ENCODE measurements around the gene HEBP1.

HEBP1 gene

DNA sequence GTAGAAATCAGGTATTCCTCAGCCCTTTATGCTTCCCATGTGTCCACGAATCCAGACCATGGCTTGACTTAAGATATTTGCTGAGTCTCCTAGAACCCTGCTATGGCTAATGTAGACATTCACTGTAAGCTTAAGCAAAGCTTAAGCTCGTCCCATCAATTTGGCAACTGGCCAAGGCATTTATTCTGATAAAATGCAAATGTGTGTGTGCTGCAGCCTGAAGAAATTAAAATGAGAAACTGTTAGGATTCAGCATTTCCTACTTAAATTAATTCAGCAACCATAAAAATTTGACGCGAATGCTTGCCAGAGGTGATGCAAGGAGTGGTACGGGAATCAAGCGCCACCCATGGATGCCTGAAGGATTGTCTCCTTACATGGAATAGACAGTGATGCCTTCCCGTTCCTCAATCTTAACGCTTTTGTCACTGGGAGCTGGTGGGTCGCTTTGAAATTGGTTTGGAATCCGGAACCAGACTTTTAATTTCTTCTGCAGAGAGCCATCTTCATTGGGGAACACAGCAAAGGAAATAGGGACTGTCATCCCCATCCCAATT, 13.2 kb downstream of the HEBP1 start:
- no peaks in the 10 kb centered on the region for H3K9me3 ChIP-seq (ENCODE audit: control insufficient read depth, insufficient read depth, low read length)
- H3K4me1 ChIP-seq (ENCODE audit: control insufficient read depth, insufficient read depth, low read length) = peaks cover 24% of the 10 kb centered on the region
- H3K9ac ChIP-seq (ENCODE audit: low read depth, low read length) = no peak overlapping the region
- no peak overlapping the region for H3K4me3 ChIP-seq (ENCODE audit: low read depth, low read length)
- no peaks in the 10 kb centered on the region for H3K27me3 ChIP-seq (ENCODE audit: control insufficient read depth, insufficient read depth, low read length)
- peaks cover 38% of the 10 kb centered on the region for H3K36me3 ChIP-seq (ENCODE audit: control insufficient read depth, insufficient read depth, low read length)
- H3K27ac ChIP-seq (ENCODE audit: low read depth, low read length) = no peak overlapping the region

DNA sequence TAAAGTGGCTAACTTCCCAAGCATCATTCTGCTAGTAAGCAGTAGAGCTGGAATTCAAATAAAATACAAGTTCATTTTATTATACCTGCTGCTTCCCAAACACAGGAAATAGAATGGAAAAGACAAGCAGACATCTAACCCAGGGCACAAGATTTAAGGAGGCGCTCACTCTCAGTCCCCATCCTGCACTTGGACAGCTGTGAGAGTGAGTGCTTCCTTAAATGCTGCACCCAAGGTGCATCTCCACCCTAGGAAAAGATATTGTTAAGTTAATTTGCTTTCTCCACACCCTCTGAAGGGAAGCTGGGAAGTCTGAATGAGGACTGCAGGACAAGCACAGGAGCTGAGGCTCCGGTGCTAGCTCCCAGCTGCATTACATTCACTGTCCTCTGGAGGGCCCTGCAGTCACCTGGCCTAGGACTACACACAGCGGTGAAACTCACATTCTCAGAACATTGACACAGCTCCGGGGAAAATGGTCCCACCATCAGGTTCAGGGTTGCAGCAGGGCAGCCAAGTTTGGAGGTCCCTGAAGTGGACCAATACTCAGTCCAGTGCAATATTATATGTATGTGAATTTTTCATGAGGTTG, 14.2 kb downstream of the HEBP1 start:
- Histone ChIP-seq H3K4me3 (ENCODE audit: low read depth, low read length) (no peak overlapping the region), H3K27me3 (ENCODE audit: control insufficient read depth, insufficient read depth, low read length) (no peaks in the 10 kb centered on the region), H3K4me1 (ENCODE audit: control insufficient read depth, insufficient read depth, low read length) (peaks cover 15% of the 10 kb centered on the region), H3K9ac (ENCODE audit: low read depth, low read length) (no peak overlapping the region), H3K27ac (ENCODE audit: low read depth, low read length) (no peak overlapping the region), H3K9me3 (ENCODE audit: control insufficient read depth, insufficient read depth, low read length) (no peaks in the 10 kb centered on the region), H3K36me3 (ENCODE audit: control insufficient read depth, insufficient read depth, low read length) (peaks cover 42% of the 10 kb centered on the region)

DNA sequence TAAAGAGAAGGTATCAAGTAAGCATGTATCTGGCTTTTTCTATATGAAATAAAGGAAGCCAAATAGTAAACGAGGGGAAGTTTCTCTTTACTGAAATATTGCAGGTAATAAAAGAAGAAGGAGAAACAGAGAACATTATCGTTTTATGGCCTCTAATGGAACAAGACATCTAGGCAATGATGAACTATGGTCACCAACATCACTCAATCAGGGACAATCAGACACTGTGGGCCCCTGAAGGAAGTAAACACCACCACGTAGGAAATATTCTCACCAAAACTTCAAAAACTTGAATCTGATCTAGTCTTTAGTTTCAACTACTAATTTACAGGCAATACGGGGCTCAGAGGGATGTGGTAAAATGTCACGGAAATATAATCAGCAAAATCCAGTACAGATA, 15.9 kb downstream of the HEBP1 start:
- no peak overlapping the region for H3K27ac ChIP-seq (ENCODE audit: low read depth, low read length)
- no peaks in the 10 kb centered on the region for H3K9me3 ChIP-seq (ENCODE audit: control insufficient read depth, insufficient read depth, low read length)

DNA sequence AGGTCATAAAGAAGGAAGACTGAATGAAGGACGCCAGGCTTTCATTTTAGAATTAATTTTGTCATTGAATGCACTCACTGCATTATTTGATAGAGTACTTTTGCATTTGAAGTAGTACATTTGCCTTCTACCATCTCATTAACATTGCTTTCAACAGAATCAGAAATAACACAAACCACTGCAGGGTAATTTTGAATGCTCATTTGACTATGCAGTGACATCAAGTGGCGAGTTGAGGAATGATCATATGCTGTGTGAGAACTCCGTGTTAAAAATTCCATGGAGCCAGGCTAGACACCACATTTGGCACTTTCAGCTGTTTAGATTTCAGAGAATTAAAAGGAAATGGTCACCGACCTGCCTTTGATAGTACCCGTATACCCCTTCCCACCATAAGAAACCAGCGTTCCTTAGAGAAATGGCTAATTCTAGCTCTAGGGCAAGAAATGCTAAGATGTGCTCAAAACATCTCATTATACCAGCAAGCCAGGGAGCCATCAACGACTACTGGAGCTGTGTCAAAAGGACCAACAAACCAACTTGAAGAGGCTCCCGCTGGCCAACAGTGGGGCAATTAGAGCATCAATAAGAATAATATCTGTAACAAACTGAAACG, 16.5 kb downstream of the HEBP1 start:
- Histone ChIP-seq H3K9me3 (ENCODE audit: control insufficient read depth, insufficient read depth, low read length) (no peaks in the 10 kb centered on the region), H3K36me3 (ENCODE audit: control insufficient read depth, insufficient read depth, low read length) (peaks cover 55% of the 10 kb centered on the region), H3K4me3 (ENCODE audit: low read depth, low read length) (no peak overlapping the region), H3K9ac (ENCODE audit: low read depth, low read length) (no peak overlapping the region), H3K27me3 (ENCODE audit: control insufficient read depth, insufficient read depth, low read length) (no peaks in the 10 kb centered on the region), H3K4me1 (ENCODE audit: control insufficient read depth, insufficient read depth, low read length) (peaks cover 6% of the 10 kb centered on the region), H3K27ac (ENCODE audit: low read depth, low read length) (no peak overlapping the region)

More for the DNA sequence above, 15.9 kb downstream of the HEBP1 start:
- Histone ChIP-seq H3K4me3 (ENCODE audit: low read depth, low read length) (no peak overlapping the region), H3K36me3 (ENCODE audit: control insufficient read depth, insufficient read depth, low read length) (peaks cover 55% of the 10 kb centered on the region), H3K27me3 (ENCODE audit: control insufficient read depth, insufficient read depth, low read length) (no peaks in the 10 kb centered on the region), H3K9ac (ENCODE audit: low read depth, low read length) (no peak overlapping the region), H3K4me1 (ENCODE audit: control insufficient read depth, insufficient read depth, low read length) (peaks cover 6% of the 10 kb centered on the region)

DNA sequence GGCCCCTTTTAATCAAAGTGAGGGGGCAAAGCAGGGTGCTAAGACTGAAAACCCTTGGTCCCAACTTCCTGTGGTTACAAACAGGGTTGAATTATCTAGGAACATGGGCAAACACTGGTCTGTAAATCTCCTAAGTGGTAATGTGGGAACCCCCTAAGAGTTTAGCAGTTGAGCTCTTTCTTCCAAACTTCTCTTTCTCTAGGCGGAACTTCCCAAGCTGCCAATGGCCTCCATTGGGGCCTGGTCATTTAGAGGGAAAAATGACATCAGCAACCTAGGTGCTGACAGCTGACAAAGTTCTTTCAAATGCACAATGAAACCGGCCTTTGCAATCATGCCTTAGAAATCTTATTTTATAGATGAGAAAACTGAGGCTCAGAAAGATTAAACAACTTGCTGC, 17.7 kb downstream of the HEBP1 start:
- Histone ChIP-seq H3K9me3 (ENCODE audit: control insufficient read depth, insufficient read depth, low read length) (no peaks in the 10 kb centered on the region), H3K9ac (ENCODE audit: low read depth, low read length) (no peak overlapping the region), H3K27me3 (ENCODE audit: control insufficient read depth, insufficient read depth, low read length) (no peaks in the 10 kb centered on the region), H3K27ac (ENCODE audit: low read depth, low read length) (no peak overlapping the region), H3K36me3 (ENCODE audit: control insufficient read depth, insufficient read depth, low read length) (peaks cover 49% of the 10 kb centered on the region), H3K4me3 (ENCODE audit: low read depth, low read length) (no peak overlapping the region), H3K4me1 (ENCODE audit: control insufficient read depth, insufficient read depth, low read length) (peaks cover 6% of the 10 kb centered on the region)

DNA sequence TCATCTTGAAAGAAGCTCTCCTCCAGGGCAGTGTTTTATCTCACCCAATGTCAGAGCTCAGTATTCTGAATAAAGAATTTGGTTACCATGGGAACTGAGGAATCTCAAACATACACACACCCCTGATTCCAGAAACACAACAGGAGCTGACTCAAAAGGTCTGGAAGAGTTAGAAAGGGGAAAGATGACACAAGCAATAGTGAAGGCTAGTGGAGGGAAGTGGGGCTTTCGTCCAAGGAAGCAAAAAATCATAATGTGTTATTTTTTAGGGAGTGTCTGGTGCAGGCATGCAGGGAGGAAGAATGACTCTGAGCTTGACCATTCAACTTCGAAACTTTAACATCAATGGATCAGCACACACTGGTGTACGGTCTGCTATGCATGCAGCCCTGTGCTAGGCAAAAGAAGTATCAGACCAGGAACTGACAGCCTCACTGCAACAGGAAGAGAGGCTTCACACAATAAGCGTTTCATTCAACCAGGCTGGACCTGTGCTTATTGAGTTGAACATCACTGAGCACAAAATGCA, 20.3 kb downstream of the HEBP1 start:
- Histone ChIP-seq H3K27me3 (ENCODE audit: control insufficient read depth, insufficient read depth, low read length) (no peaks in the 10 kb centered on the region), H3K27ac (ENCODE audit: low read depth, low read length) (no peak overlapping the region), H3K9me3 (ENCODE audit: control insufficient read depth, insufficient read depth, low read length) (no peaks in the 10 kb centered on the region), H3K9ac (ENCODE audit: low read depth, low read length) (no peak overlapping the region), H3K4me3 (ENCODE audit: low read depth, low read length) (no peak overlapping the region), H3K4me1 (ENCODE audit: control insufficient read depth, insufficient read depth, low read length) (0 out of 2 replicates have a peak, but pooled peaks cover 2% of the 10 kb centered on the region), H3K36me3 (ENCODE audit: control insufficient read depth, insufficient read depth, low read length) (peaks cover 49% of the 10 kb centered on the region)

DNA sequence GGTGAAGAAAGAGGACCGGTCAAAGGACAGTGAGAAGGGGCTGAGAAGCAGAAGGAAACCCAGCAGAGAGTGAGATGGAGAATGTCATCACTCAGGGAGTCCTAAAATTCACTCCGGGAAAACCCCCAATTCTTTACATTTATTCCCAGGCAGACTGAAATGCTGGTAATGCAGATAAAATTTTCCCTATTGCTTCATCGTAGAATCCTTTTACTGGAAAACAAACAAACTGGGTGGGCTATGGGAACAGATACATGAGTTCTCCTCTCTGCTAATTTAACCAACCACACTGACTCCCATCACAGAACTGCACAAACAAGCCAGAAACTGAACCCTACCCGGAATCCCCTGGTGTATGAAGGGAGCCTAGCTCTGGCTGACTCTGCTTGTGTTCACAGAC, 20.9 kb downstream of the HEBP1 start:
- peaks cover 51% of the 10 kb centered on the region for H3K36me3 ChIP-seq (ENCODE audit: control insufficient read depth, insufficient read depth, low read length)
- no peaks in the 10 kb centered on the region for H3K9me3 ChIP-seq (ENCODE audit: control insufficient read depth, insufficient read depth, low read length)

DNA sequence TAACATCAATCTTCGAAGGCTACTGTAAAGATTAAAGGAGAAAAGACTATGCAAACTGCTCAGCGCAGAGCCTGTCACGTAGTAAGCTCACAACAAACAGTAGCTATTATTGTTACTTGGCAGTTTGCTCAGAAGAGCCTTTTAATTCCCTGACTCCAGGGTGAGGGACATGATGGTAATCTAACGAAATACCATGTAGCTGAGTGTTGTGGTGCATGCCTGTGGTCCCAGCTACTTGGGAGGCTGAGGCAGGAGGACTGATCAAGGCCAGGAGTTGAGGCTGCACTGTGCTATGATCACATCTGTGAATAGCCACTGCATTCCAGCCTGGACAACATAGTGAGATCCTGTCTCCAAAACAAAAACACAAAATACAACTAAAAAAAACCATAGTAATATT, 22.8 kb downstream of the HEBP1 start:
- H3K9ac ChIP-seq (ENCODE audit: low read depth, low read length) = no peak overlapping the region
- peaks cover 62% of the 10 kb centered on the region for H3K36me3 ChIP-seq (ENCODE audit: control insufficient read depth, insufficient read depth, low read length)
- H3K9me3 ChIP-seq (ENCODE audit: control insufficient read depth, insufficient read depth, low read length) = 0 out of 2 replicates have a peak, but pooled peaks cover 5% of the 10 kb centered on the region
- no peaks in the 10 kb centered on the region for H3K27me3 ChIP-seq (ENCODE audit: control insufficient read depth, insufficient read depth, low read length)
- H3K4me3 ChIP-seq (ENCODE audit: low read depth, low read length) = no peak overlapping the region
- 0 out of 2 replicates have a peak, but pooled peaks cover 2% of the 10 kb centered on the region for H3K4me1 ChIP-seq (ENCODE audit: control insufficient read depth, insufficient read depth, low read length)
- no peak overlapping the region for H3K27ac ChIP-seq (ENCODE audit: low read depth, low read length)

More for the DNA sequence above, 20.9 kb downstream of the HEBP1 start:
- H3K27me3 ChIP-seq (ENCODE audit: control insufficient read depth, insufficient read depth, low read length) = no peaks in the 10 kb centered on the region
- H3K9ac ChIP-seq (ENCODE audit: low read depth, low read length) = no peak overlapping the region
- H3K4me1 ChIP-seq (ENCODE audit: control insufficient read depth, insufficient read depth, low read length) = 0 out of 2 replicates have a peak, but pooled peaks cover 2% of the 10 kb centered on the region
- no peak overlapping the region for H3K27ac ChIP-seq (ENCODE audit: low read depth, low read length)
- H3K4me3 ChIP-seq (ENCODE audit: low read depth, low read length) = no peak overlapping the region

DNA sequence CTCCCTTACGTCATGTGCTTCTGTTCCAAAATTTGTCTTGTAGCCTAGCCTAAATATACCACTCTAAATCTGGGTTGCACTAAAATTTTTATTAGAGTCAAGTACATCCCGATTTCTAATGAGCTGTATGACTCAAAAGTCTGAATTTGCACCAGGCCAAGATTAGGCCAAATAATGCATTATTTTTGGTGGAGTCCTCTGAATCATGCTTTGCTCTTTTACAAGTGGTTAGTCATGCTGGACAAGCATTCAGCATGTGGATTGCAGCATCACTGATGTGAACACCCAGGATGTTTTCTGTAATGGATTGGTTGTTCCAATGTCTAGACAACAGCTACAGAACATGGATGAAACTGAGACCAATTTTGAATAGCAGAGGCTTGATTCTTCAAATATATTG, 23.7 kb downstream of the HEBP1 start:
- H3K9me3 ChIP-seq (ENCODE audit: control insufficient read depth, insufficient read depth, low read length) = 0 out of 2 replicates have a peak, but pooled peaks cover 5% of the 10 kb centered on the region
- H3K36me3 ChIP-seq (ENCODE audit: control insufficient read depth, insufficient read depth, low read length) = peaks cover 63% of the 10 kb centered on the region
- H3K4me1 ChIP-seq (ENCODE audit: control insufficient read depth, insufficient read depth, low read length) = 0 out of 2 replicates have a peak, but pooled peaks cover 2% of the 10 kb centered on the region
- no peak overlapping the region for H3K9ac ChIP-seq (ENCODE audit: low read depth, low read length)
- no peaks in the 10 kb centered on the region for H3K27me3 ChIP-seq (ENCODE audit: control insufficient read depth, insufficient read depth, low read length)
- H3K27ac ChIP-seq (ENCODE audit: low read depth, low read length) = no peak overlapping the region
- no peak overlapping the region for H3K4me3 ChIP-seq (ENCODE audit: low read depth, low read length)

DNA sequence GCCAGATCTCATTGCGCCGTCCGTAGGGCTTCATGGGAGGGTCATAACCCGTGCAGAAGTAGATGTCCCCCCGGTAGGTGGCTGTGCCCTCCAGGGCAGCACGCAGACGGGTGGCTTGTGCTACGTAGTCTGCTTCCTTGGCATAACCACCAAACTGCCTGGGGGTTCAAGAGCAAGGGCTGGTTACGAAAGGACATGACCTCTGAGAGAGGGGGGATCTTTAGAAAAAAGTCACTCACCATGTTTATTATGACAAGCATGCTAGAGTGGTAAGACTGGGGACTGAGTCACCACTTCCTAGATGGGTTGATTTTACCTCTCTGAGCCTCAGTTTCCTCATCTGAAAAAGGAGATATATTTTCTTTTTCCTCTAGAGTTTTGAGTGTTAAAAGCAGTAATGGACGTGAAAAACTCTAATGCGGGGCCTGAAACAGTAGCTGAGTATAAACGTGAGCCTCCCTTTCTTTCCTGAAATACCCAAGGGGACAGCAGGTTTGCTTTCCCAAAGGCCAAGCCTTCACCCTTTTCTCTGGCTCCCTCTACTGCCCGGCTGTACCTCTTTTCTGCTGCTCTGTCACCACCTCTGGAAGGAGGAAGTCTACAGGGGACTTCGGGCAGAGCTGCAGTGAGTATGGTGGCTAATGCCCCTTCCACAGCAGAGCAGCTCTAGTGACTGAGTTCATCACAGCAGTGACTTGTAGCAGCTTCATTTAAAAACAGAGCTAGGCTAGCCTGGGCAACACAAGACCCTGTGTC, 24.6 kb downstream of the HEBP1 start:
- Histone ChIP-seq H3K9me3 (ENCODE audit: control insufficient read depth, insufficient read depth, low read length) (0 out of 2 replicates have a peak, but pooled peaks cover 5% of the 10 kb centered on the region), H3K9ac (ENCODE audit: low read depth, low read length) (no peak overlapping the region), H3K36me3 (ENCODE audit: control insufficient read depth, insufficient read depth, low read length) (peaks cover 64% of the 10 kb centered on the region), H3K4me3 (ENCODE audit: low read depth, low read length) (no peak overlapping the region), H3K27me3 (ENCODE audit: control insufficient read depth, insufficient read depth, low read length) (no peaks in the 10 kb centered on the region), H3K4me1 (ENCODE audit: control insufficient read depth, insufficient read depth, low read length) (0 out of 2 replicates have a peak, but pooled peaks cover 2% of the 10 kb centered on the region), H3K27ac (ENCODE audit: low read depth, low read length) (no peak overlapping the region)

Data from HUES48 (cell line).